Stimulated activated CD4-positive, alpha-beta T cell treated with anti-CD3 and anti-CD28 coated beads, TNF-alpha, amount 100 ng/mL, for 4 hours (primary cell): ENCODE data around the gene EVC.

ENCODE experiments used
- DNase-seq, 3 experiments: peaks; one replicate each; pipeline ENCODE4 v3.0.0-alpha.2; 2020; ENCODE audit warnings: low read depth in 3 of 3

EVC gene

DNA sequence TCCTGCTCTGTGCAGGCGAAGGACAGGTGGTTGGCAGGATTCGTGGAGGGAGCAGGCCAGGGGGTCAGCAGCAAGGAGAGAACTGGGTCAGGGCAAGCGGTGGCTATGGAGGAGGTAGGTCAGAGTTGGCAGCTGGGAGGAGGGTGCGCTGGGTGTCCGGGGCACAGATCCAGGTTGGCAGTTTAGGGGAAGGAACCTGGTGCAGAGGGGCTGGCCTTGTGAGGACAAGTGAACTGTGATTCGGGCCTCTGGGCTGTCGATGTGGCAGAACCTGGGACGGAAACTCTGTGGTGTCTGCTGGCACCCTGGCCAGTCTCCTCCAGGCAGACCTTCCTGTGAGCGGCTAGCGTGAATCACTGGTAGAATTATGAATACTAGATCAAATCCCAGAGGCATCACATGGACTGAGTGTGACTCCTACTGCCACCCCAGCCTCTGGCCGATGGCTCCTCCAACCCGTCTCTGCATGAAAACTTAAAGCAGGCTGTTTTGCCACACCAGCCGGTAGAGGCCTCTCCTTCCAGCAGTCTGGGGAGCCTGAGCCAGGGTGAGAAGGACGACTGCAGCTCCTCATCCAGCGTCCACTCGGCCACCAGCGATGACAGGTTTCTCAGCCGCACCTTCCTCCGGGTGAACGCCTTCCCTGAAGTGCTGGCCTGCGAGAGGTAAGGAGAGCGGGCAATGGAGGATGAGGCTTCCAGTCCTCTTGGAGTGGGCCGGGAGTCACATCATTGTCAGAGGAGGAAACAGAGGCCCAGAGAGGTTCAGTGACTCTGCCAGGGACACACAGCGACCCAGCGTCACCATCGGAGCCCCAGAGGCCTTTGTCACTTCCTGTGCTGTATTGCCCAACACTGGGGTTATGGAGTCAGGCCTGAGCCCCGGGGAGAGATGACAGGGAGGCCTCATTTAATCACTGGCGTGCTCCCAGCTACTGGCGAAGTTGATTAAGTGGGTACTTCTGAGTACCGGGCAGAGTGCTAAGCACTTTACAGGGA lies 20.3 kb downstream of the EVC start:
- DNase-seq = no peak

DNA sequence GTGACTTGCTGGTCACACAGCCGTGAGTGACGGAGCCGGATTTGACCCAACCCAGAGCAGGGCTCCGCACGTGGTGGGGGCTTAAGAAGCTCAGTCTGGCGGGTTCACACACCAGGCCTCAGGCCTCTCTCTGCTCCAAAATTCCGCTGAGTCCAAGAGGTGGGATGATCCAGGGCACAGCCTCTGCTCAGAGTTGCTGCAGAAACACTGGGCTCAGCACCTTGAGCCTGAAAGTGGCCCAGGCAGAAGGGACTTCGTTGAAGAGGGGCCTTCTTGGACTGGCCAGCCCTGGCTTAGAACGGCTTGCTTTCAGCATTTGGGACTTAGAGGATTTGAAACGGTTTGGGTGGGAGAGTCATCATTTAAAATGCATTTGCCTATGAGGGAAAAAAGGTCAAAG lies 21.2 kb downstream of the EVC start:
- no peak for DNase-seq

- DNase-seq = no peak
Measured at GRCh38 chr4:5734853-5735252, 23.9 kb downstream of the EVC start.

GRCh38 chr4:5735463-5735862 lies 24.5 kb downstream of the EVC start:
- no peak for DNase-seq

DNA sequence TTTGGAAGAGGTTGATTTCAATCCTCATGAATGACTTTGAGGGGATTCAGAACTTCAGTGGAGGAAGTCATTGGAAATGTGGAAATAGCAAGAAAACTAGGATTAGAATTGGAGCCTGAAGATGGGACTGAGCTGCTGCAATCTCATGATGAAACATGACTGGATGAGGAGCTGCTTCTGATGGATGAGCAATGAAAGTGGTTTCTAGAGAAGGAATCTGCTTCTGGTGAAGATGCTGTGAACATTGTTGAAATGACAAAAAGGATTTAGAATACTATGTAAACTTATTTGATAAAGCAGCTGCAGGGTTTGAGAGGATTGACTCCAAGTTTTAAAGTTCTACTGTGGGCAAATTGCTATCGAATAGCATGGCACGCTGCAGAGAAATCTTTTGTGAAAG lies 27.1 kb downstream of the EVC start:
- DNase-seq = no peak

DNA sequence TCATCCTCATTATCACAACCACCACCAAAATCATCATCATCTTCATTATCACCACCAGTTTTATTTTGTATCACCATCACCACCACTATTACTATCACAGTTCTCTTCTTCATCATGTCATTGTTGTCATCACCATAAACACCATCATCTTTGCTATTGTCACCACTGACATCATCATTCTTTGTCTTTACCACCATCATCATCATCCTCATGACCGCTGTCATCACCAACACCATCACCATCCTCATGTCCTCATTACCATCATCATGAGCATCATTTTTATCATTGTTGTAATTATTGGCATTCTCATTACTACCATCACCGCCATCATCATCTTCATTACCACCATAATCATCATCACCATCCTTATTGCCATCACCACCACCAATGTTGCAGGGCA lies 31.4 kb downstream of the EVC start:
- DNase-seq = no peak

DNA sequence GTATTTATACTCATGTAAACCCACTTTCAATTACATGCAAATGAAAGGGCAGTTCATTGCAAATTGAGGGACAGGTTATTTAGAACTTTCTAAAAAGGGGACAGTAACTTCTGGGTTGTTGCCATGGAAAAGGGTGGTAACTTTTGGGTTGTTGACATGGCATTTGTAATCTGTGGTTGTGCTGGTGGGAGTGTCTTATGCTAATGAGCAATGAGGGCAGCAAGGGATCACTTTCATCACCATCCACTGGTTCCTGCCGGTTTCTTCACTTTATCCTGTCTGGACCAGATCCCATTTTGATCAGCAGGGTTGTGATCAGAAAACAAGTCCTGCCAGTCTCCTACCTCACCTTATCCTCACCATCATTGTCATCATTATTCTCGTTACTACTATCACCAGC lies 32.0 kb downstream of the EVC start:
- no peak for DNase-seq

- no peak for DNase-seq
Measured at GRCh38 chr4:5746250-5746649, 35.2 kb downstream of the EVC start.

DNA sequence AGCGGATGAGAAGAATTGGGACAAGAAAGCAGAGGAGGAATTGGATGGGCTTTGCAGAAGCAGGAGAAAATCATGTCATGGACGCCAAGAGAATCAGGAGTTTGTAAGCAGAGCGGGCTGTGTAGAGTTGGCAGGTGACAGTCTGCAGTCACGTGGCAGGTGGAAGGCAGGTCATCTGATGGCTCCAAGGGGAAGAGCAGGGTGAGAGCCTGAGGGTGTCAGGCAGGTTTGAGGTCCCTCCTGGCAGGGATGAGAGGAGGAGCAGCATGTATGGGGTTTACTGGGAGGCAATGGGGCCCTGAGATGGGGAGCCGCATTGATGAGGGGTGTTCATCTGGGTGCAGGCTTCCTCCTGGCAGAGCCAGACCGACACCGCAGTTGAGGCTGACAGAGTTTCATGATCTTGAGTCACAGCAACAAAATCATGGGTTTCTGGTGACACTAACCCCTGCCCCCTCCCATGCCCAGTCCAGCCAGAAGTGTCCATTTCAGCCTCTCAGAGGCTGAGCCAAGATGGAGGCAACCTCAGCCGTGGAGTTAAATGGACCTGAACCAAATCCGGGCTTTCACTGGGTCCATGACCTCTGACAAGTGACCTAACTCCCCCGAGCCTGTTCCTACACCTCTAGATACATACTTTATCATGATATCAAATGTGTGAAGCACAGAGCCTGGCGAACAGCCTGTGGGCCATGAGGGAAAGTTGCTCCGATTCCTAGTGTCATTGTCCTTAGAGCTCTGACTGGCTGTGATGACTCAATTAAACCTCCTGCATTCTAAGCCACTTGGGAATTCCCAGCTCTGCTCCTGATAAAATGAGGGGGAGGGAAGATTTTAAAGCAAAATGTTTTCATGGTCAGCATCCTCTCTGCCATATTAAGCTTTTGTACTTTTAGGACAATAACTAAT lies 36.1 kb downstream of the EVC start:
- DNase-seq = no peak

- no peak for DNase-seq
Measured at GRCh38 chr4:5747738-5748375, 36.9 kb downstream of the EVC start.

DNA sequence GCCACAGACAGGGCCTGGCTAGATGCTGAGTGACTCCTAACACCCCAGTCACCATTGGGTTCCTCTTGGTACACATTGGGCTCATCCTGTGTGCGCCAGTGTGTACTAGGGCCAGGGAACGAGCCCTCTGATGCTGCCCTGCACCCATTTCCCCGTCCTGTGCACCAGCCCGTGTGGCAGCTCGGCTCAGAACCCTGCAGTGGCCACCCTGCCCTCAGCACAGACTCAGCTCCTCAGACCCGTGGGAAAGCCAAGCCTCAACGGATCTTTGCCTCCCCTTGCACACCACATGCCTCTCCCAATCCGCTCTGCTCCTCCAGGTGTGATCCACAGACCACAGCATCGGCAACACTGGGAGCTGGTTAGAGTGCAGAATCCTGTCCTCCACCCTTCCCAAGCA lies 38.6 kb downstream of the EVC start:
- DNase-seq = no peak

GRCh38 chr4:5750052-5750945 lies 39.3 kb downstream of the EVC start:
- no peak for DNase-seq

DNA sequence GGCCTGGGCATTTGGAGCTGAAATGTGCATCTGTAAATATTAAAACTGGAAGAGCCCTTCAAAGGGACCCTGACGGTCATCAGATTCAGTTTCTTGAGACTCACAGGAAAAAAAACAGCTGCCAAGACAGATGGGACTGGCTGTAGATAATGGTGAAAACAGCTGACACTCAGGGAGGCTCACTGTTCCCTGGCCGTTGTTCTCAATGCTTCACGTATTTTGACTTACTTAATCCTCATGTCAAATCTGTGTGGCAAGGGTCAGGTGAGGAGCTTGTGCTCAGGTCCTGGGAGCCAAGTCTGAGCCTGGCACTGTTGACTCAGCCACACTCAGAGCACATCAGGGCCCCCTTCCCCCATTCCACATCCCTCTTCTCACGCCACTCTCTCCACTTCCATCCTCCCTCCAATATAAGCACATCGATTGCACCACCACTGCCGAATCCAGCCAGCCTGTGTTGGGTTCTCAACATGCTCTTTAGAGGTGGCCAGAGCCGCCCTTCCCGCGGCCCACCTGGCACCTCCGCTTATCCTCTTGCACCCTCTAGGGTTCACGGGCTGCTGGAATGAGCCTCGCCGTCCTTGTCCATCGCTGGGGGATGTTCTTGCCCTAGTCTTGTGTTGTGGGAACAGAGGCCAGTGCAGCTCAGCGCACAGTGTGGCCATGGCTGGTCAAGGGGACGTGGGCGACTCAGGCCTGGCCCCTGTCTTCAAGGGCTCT lies 40.1 kb downstream of the EVC start:
- DNase-seq = no peak

DNA sequence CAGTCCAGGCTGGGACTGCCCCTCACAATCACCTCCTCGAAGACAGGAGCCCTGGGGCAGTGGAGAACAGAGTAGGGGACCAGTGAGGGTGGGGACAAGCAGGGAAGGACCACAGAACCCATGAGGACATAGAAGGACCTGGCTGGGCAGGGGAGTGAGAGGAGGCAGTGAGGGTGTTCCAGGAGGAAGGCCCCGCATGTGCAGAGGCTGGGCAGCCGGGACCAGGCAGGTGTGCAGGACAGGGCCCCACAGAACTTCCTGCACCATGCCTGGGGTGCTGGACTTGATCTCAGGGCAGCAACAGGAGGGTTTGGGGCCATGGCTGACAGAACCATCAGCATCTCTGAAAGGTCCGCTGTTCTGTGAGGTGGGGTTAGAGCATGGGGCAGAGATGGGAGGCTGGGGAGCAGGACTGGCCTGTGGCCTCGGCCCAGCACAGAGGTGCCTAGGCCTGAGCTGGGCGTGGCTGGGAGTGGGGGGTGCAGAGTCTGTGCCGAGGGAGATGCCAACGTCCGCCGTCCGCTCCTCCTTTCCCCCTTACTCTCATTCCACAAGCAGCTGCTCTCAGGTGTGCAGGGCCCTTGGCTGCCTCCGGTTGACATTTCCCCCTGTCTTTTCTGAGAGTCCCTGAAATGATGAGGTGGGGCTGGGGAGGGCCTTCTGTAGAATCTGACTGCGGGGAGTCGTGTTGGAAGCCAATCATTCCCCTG lies 40.8 kb downstream of the EVC start:
- no peak for DNase-seq

- no peak for DNase-seq
Measured at GRCh38 chr4:5752376-5753184, 41.6 kb downstream of the EVC start.

GRCh38 chr4:5753366-5753765 lies 42.4 kb downstream of the EVC start:
- DNase-seq = no peak

DNA sequence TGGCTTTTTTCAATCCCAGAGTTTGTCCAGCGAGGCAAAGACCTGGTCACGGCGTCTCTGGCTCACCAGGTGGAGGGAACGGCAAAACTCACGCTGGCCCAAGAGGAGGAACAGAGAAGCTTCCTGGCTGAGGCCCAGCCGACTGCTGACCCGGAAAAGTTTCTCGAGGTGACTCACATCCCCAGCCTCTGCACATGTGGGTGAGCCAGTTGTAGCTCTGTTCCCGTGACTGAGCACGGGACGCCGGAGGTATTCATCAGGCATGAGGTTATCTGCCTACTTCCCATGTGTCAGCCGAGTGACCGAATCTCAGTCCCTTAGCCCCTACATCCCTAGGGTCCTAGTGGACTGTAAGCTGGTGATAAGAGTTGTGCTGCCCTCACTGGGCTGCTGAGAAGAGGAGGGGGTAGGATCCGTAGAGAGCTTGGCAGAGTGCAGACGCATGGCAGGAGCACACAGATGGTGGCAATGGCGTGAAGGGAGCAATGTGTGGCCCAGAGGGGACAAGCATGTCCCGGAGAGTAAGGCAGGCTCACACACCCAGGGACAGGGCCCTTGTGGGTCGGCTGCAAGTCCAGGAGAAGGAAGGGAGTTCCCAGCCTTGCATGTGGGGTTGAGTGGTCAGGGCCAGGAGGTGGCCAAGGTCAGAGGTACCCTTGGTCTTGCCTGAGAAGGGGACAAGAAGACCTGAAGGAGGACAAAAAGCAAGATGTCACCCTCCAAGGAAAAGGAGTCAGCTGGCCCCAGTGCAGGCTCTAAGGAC lies 42.9 kb downstream of the EVC start:
- DNase-seq = no peak

DNA sequence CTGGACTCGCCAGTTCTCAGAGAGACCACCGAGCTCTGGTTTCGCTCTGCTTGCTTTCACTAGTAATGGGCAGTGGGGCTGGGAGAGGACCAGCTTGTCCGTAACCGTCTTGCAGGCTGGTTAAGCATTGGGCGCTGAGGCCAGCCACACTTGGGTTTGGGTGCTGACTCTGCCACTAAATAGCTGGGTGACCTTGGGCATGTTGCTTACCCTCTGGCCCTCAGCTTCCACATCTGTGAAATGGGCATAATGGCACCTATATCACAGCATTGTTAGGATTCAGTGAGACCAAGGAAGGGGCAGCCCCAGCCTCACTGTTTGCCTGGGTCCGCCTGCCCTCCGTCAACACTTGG lies 43.5 kb downstream of the EVC start:
- DNase-seq = no peak
